ENCODE data around the gene ALDH3A1. TPM values are rescaled to one million over a fixed set of nuclear protein-coding genes. Genes with fewer than 3 reads are reported as not detected.

The ALDH3A1 gene
- total RNA-seq, 2 experiments from 2014 or later, result 0.38 to 0.92 TPM

- CTCF ChIA-PET, result interaction anchor here (1.1 to 1.6 kb wide), 2 partner anchors 8 to 206 kb away, joined by 3 to 6 read pairs; no protein-coding TSS in a partner anchor
Observed at GRCh38 chr17:19719355-19720209, 28.5 kb downstream of the ALDH3A1 start.

GRCh38 chr17:19718613-19719354 lies 29.3 kb downstream of the ALDH3A1 start:
- ChIA-PET CTCF (interaction anchor here (1.0 to 1.6 kb wide), 3 partner anchors 9 to 205 kb away, joined by 3 to 6 read pairs (median 3); no protein-coding TSS in a partner anchor), POLR2A (no interaction called here)
- Mint-ChIP-seq H3K9me3 (no peaks in the 10 kb centered on the region), H3K4me1 (ENCODE audit: low read depth) (peaks cover under 1% of the 10 kb centered on the region), H3K4me3 (no peak overlapping the region), H3K27me3 (no peaks in the 10 kb centered on the region), H3K36me3 (ENCODE audit: low read depth) (no peaks in the 10 kb centered on the region), H3K27ac (no peak overlapping the region)
- no peak for ATAC-seq
- TF ChIP-seq CTCF (IDR thresholded peaks at IDR 0.05), result no peak
- intact Hi-C loops (cut with micrococcal nuclease), result no loop called here
- no peak for DNase-seq

More at GRCh38 chr17:19719355-19720209, 28.5 kb downstream of the ALDH3A1 start:
- no peak overlapping the region for H3K27ac Mint-ChIP-seq
- intact Hi-C loops (cut with micrococcal nuclease), result no loop called here
- POLR2A ChIA-PET, result no interaction called here
- no peak overlapping the region for H3K4me3 Mint-ChIP-seq
- H3K36me3 Mint-ChIP-seq (ENCODE audit: low read depth), result no peaks in the 10 kb centered on the region
- H3K27me3 Mint-ChIP-seq, result no peaks in the 10 kb centered on the region
- peaks cover 7% of the 10 kb centered on the region for H3K4me1 Mint-ChIP-seq (ENCODE audit: low read depth)
- no peak for TF ChIP-seq CTCF (IDR thresholded peaks at IDR 0.05)
- ATAC-seq (no peak), DNase-seq (no peak)
- H3K9me3 Mint-ChIP-seq, result no peaks in the 10 kb centered on the region

GRCh38 chr17:19718041-19718612 lies 30.0 kb downstream of the ALDH3A1 start:
- Mint-ChIP-seq H3K4me3 (no peak overlapping the region), H3K36me3 (ENCODE audit: low read depth) (no peaks in the 10 kb centered on the region), H3K4me1 (ENCODE audit: low read depth) (no peaks in the 10 kb centered on the region), H3K27me3 (no peaks in the 10 kb centered on the region), H3K9me3 (no peaks in the 10 kb centered on the region), H3K27ac (no peak overlapping the region)
- ChIA-PET POLR2A (no interaction called here), CTCF (interaction anchor here (1.0 to 1.6 kb wide), 3 partner anchors 10 to 205 kb away, joined by 3 to 6 read pairs (median 3); no protein-coding TSS in a partner anchor)
- intact Hi-C loops (cut with micrococcal nuclease), result no loop called here
- DNase-seq (no peak), ATAC-seq (no peak)
- TF ChIP-seq CTCF (IDR thresholded peaks at IDR 0.05), result no peak

- ChIA-PET POLR2A (no interaction called here), CTCF (interaction anchor here (1.6 kb wide), 1 partner anchor 10 kb away, joined by 3 read pairs; no protein-coding TSS in a partner anchor)
- H3K27ac Mint-ChIP-seq, result no peak overlapping the region
- ATAC-seq, result no peak
- H3K4me1 Mint-ChIP-seq (ENCODE audit: low read depth), result no peaks in the 10 kb centered on the region
- H3K4me3 Mint-ChIP-seq, result no peak overlapping the region
- no peak for TF ChIP-seq CTCF (IDR thresholded peaks at IDR 0.05)
- H3K9me3 Mint-ChIP-seq, result no peaks in the 10 kb centered on the region
- no peak for DNase-seq
- H3K27me3 Mint-ChIP-seq, result no peaks in the 10 kb centered on the region
- intact Hi-C loops (cut with micrococcal nuclease), result no loop called here
- H3K36me3 Mint-ChIP-seq (ENCODE audit: low read depth), result no peaks in the 10 kb centered on the region
Observed at GRCh38 chr17:19717411-19717908, 30.6 kb downstream of the ALDH3A1 start.
